ENCODE data around the gene CMBL. TPM values are rescaled to one million over a fixed set of nuclear protein-coding genes. Genes with fewer than 3 reads are reported as not detected.

CMBL gene
- total and polyA plus RNA-seq, 5 donors from 2014 or later = 0.13 to 0.59 (median 0.33) TPM; not detected in 2

DNA sequence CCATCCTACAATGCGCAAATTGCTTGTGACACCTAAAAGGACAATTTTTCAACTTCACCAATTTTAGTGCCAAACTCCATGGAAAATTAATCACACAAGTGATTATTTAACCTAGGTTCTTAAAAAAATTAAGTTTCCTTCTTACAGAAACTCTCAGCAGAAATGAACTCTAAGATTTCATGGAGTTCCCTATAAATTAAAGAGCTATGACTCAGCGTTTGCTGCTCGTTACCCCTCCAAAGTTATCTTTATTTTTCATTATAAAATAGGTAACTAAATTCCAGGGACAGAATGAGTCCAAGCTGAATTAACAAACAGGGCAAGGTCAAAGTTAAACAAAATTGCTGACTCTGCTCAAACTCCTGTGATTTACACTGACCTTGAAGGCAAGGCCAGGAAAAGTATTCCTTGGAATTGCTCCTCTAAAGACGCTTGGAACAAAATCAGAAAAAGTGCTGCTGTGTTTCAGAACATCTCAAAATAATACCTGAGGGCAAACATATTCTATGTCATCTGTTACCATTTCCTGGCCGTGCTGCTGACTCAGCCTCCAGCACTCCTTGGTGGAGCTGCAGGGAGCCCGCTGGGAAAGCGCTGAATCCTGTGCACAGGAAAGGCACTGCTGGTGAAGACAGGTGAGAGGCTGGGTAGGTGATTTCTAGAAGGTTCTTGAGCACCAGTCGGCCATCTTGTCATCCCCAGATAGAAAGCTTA, 2.5 kb upstream of the CMBL start:
- Mint-ChIP-seq H3K4me3 (no peak overlapping the region), H3K36me3 (peaks cover 3% of the 10 kb centered on the region), H3K27me3 (peaks cover 53% of the 10 kb centered on the region), H3K9me3 (peaks cover 0 to 4% (median 0%) of the 10 kb centered on the region in 7 donors), H3K4me1 (peaks cover 0 to 7% (median 3%) of the 10 kb centered on the region in 4 donors), H3K27ac (no peak overlapping the region)
- Histone ChIP-seq H3K36me3 (ENCODE audit: control insufficient read depth, insufficient read depth, low read length) (no peaks in the 10 kb centered on the region), H3K27me3 (ENCODE audit: control insufficient read depth, insufficient read depth, low read length) (peaks cover 6% of the 10 kb centered on the region), H3K27ac (ENCODE audit: insufficient read depth, low read length, poor library complexity, severe bottlenecking) (no peak overlapping the region), H3K9me3 (ENCODE audit: control insufficient read depth in 2 of 2, low read length in 2 of 2) (no peaks in the 10 kb centered on the region), H3K4me3 (ENCODE audit: low read depth, low read length) (no peak overlapping the region), H3K4me1 (ENCODE audit: control insufficient read depth, insufficient read depth, low read length, poor library complexity, severe bottlenecking) (peaks cover 7% of the 10 kb centered on the region)
- DNase-seq (no peak), ATAC-seq (ENCODE audit: low read depth in 2 of 2) (no peak)

DNA sequence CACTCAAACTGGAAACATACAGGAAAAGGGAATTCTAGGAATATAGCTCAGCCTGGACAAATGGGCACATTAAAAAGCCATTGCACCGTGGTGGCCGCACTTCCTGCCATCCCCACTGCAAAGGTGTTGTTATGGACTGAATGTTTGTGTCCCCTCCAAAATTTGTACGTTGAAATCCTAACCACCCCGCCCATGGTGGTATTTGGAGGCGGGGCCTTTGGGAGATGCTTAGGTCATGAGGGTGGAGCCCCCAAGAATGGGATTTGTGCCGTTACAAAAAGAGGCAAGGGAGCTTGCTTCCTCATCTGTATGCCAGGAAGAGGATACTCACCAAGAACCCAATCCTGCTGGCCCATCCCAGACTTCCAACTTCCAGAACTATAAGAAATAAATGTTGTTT, 1.1 kb upstream of the CMBL start:
- peaks cover 7% of the 10 kb centered on the region for H3K4me1 ChIP-seq (ENCODE audit: control insufficient read depth, insufficient read depth, low read length, poor library complexity, severe bottlenecking)
- Mint-ChIP-seq H3K36me3 (peaks cover 3% of the 10 kb centered on the region), H3K27me3 (peaks cover 57% of the 10 kb centered on the region), H3K27ac (no peak overlapping the region), H3K4me3 (peak overlapping the region in 1 of 4 donors; percentile 56), H3K9me3 (peaks cover 0 to 4% (median 0%) of the 10 kb centered on the region in 7 donors), H3K4me1 (peaks cover 0 to 7% (median 3%) of the 10 kb centered on the region in 4 donors)
- H3K36me3 ChIP-seq (ENCODE audit: control insufficient read depth, insufficient read depth, low read length) = no peaks in the 10 kb centered on the region
- H3K27me3 ChIP-seq (ENCODE audit: control insufficient read depth, insufficient read depth, low read length) = peaks cover 6% of the 10 kb centered on the region
- ATAC-seq (ENCODE audit: low read depth in 2 of 2) (no peak), DNase-seq (no peak)
- H3K9me3 ChIP-seq (ENCODE audit: control insufficient read depth in 2 of 2, low read length in 2 of 2) = no peaks in the 10 kb centered on the region
- H3K27ac ChIP-seq (ENCODE audit: insufficient read depth, low read length, poor library complexity, severe bottlenecking) = no peak overlapping the region
- no peak overlapping the region for H3K4me3 ChIP-seq (ENCODE audit: low read depth, low read length)

DNA sequence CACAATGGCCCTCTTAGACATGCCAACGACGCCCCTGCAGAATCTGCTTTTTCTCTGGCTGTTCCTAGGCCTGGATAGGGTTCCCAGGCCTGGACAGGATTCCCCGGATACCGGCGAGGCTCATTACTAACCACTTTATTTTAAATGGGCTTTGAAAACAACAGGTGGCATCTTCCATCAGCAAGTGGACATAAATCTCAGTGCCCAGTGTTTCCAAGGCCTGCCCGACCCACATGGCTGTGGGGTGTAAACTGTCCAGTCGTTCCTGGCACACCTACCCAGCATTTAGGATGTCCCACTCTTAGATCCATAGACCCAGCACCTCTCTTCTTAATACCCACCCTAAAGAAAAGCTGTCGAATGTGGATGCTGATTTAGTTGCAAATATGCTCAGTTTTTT, 896 bp downstream of the CMBL start:
- H3K4me3 Mint-ChIP-seq = peak overlapping the region in 2 of 4 donors; percentile 80 to 84
- Histone ChIP-seq H3K36me3 (ENCODE audit: control insufficient read depth, insufficient read depth, low read length) (no peaks in the 10 kb centered on the region), H3K9me3 (ENCODE audit: control insufficient read depth in 2 of 2, low read length in 2 of 2) (no peaks in the 10 kb centered on the region), H3K4me3 (ENCODE audit: low read depth, low read length) (no peak overlapping the region), H3K27me3 (ENCODE audit: control insufficient read depth, insufficient read depth, low read length) (peaks cover 8% of the 10 kb centered on the region), H3K4me1 (ENCODE audit: control insufficient read depth, insufficient read depth, low read length, poor library complexity, severe bottlenecking) (peaks cover 7% of the 10 kb centered on the region), H3K27ac (ENCODE audit: insufficient read depth, low read length, poor library complexity, severe bottlenecking) (no peak overlapping the region)
- H3K27ac Mint-ChIP-seq = no peak overlapping the region
- peaks cover 0 to 4% (median 0%) of the 10 kb centered on the region in 7 donors for H3K9me3 Mint-ChIP-seq
- peaks cover 60% of the 10 kb centered on the region for H3K27me3 Mint-ChIP-seq
- peaks cover 0 to 13% (median 4%) of the 10 kb centered on the region in 4 donors for H3K4me1 Mint-ChIP-seq
- DNase-seq = no peak
- peaks cover 3% of the 10 kb centered on the region for H3K36me3 Mint-ChIP-seq
- ATAC-seq (ENCODE audit: low read depth in 2 of 2) = no peak

DNA sequence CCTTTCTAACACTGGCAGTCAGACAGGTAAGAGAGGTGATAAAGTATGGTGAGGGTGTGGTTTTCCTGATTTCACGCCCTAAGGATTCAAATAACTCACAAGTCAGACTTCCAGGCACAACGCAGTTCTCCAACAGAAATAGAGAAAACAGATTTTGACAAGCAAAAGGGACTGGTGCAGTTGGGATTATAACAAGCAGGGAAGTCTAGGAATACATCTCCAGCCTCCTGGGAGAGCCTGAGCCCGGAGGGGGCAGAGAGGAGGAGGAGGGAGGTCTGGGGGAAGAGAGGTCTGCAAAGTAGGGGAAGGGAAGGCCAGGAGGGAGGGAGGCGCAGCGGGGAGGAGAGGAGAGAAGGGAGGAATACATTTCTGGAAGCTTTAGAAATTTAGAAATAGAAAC, 1.6 kb downstream of the CMBL start:
- no peak for DNase-seq
- H3K4me1 Mint-ChIP-seq = peaks cover 0 to 13% (median 4%) of the 10 kb centered on the region in 4 donors
- H3K27me3 Mint-ChIP-seq = peaks cover 60% of the 10 kb centered on the region
- H3K27me3 ChIP-seq (ENCODE audit: control insufficient read depth, insufficient read depth, low read length) = peaks cover 8% of the 10 kb centered on the region
- no peak overlapping the region for H3K4me3 ChIP-seq (ENCODE audit: low read depth, low read length)
- H3K36me3 Mint-ChIP-seq = peaks cover 3% of the 10 kb centered on the region
- peaks cover 7% of the 10 kb centered on the region for H3K4me1 ChIP-seq (ENCODE audit: control insufficient read depth, insufficient read depth, low read length, poor library complexity, severe bottlenecking)
- H3K4me3 Mint-ChIP-seq = peak overlapping the region in 1 of 4 donors; percentile 48
- no peak for ATAC-seq (ENCODE audit: low read depth in 2 of 2)
- no peaks in the 10 kb centered on the region for H3K9me3 ChIP-seq (ENCODE audit: control insufficient read depth in 2 of 2, low read length in 2 of 2)
- H3K36me3 ChIP-seq (ENCODE audit: control insufficient read depth, insufficient read depth, low read length) = no peaks in the 10 kb centered on the region
- peaks cover 0 to 4% (median 0%) of the 10 kb centered on the region in 7 donors for H3K9me3 Mint-ChIP-seq
- no peak overlapping the region for H3K27ac ChIP-seq (ENCODE audit: insufficient read depth, low read length, poor library complexity, severe bottlenecking)
- H3K27ac Mint-ChIP-seq = no peak overlapping the region

DNA sequence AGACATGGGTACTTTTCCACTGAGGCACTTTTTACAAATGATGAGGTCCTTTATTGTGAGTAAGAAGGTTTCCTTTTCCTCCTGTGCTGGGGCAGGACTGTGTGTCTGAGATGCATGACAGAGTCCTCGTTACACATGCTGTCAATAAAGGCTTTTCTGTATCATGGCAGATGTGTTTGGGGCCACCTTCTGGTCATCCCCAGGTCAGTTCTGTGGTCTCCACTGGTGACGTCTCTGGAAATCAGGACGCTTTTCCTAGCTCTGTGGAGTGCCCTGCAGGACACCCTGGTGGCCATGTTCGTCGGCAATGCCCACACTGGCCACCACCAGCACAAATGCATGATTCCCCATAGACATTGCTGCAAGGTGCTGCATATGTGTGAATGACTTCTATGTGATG, 2.8 kb downstream of the CMBL start:
- ATAC-seq (ENCODE audit: low read depth in 2 of 2) (no peak), DNase-seq (no peak)
- no peak overlapping the region for H3K4me3 Mint-ChIP-seq
- Histone ChIP-seq H3K9me3 (ENCODE audit: control insufficient read depth in 2 of 2, low read length in 2 of 2) (no peaks in the 10 kb centered on the region), H3K27me3 (ENCODE audit: control insufficient read depth, insufficient read depth, low read length) (peaks cover 8% of the 10 kb centered on the region), H3K36me3 (ENCODE audit: control insufficient read depth, insufficient read depth, low read length) (no peaks in the 10 kb centered on the region), H3K4me1 (ENCODE audit: control insufficient read depth, insufficient read depth, low read length, poor library complexity, severe bottlenecking) (peaks cover 7% of the 10 kb centered on the region), H3K4me3 (ENCODE audit: low read depth, low read length) (no peak overlapping the region), H3K27ac (ENCODE audit: insufficient read depth, low read length, poor library complexity, severe bottlenecking) (no peak overlapping the region)
- peaks cover 0 to 5% (median 0%) of the 10 kb centered on the region in 7 donors for H3K9me3 Mint-ChIP-seq
- no peaks in the 10 kb centered on the region for H3K36me3 Mint-ChIP-seq
- H3K27ac Mint-ChIP-seq = no peak overlapping the region
- H3K4me1 Mint-ChIP-seq = peaks cover 0 to 13% (median 4%) of the 10 kb centered on the region in 4 donors
- H3K27me3 Mint-ChIP-seq = peaks cover 57% of the 10 kb centered on the region

DNA sequence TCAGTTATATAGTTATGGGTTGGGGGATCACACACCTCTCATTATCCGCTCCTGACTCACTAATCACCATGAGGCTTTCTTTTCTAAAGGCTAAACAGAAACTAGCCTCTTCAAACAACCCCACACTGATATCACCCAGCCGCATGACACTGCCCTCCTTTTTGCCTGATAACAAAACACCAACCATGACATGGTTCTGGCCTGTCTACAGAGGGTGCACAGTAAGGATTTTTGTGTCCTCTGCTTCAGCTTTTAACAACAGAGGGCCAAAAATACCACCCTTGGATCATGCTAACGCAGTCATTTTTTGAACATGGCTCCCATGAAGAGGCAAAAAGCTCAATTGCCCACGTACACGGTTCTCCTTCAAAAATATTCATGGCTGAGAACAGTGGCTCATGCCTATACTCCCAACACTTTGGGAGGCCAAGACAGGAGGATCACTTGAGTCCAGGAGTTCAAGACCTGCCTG, 4.0 kb downstream of the CMBL start:
- Histone ChIP-seq H3K9me3 (ENCODE audit: control insufficient read depth in 2 of 2, low read length in 2 of 2) (no peaks in the 10 kb centered on the region), H3K4me3 (ENCODE audit: low read depth, low read length) (no peak overlapping the region), H3K4me1 (ENCODE audit: control insufficient read depth, insufficient read depth, low read length, poor library complexity, severe bottlenecking) (peaks cover 7% of the 10 kb centered on the region), H3K27ac (ENCODE audit: insufficient read depth, low read length, poor library complexity, severe bottlenecking) (no peak overlapping the region), H3K27me3 (ENCODE audit: control insufficient read depth, insufficient read depth, low read length) (peaks cover 9% of the 10 kb centered on the region), H3K36me3 (ENCODE audit: control insufficient read depth, insufficient read depth, low read length) (no peaks in the 10 kb centered on the region)
- peaks cover 0 to 6% (median 0%) of the 10 kb centered on the region in 7 donors for H3K9me3 Mint-ChIP-seq
- peaks cover 50% of the 10 kb centered on the region for H3K27me3 Mint-ChIP-seq
- H3K36me3 Mint-ChIP-seq = no peaks in the 10 kb centered on the region
- no peak for ATAC-seq (ENCODE audit: low read depth in 2 of 2)
- no peak for DNase-seq
- H3K27ac Mint-ChIP-seq = no peak overlapping the region
- peaks cover 0 to 13% (median 4%) of the 10 kb centered on the region in 4 donors for H3K4me1 Mint-ChIP-seq
- no peak overlapping the region for H3K4me3 Mint-ChIP-seq

DNA sequence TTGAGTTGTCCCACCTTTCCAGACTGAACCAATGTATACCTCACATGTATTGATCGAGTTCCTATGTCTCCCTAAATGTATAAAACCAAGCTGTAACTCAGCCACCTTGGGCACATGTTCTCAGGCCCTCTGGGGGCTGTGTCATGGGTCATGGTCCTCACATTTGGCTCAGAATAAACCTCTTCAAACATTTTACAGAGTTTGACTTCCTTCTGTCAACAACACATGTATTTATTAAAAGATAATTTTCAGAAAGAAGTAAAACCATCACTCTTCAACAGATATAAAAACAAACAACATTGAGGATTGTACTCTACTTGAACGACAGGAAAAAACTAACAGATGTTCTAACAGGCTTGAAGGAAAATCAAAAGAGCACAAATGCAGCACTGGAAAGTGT, 4.5 kb downstream of the CMBL start:
- no peaks in the 10 kb centered on the region for H3K36me3 Mint-ChIP-seq
- peaks cover 0 to 6% (median 0%) of the 10 kb centered on the region in 7 donors for H3K9me3 Mint-ChIP-seq
- Histone ChIP-seq H3K9me3 (ENCODE audit: control insufficient read depth in 2 of 2, low read length in 2 of 2) (no peaks in the 10 kb centered on the region), H3K27me3 (ENCODE audit: control insufficient read depth, insufficient read depth, low read length) (peaks cover 9% of the 10 kb centered on the region), H3K4me3 (ENCODE audit: low read depth, low read length) (no peak overlapping the region), H3K27ac (ENCODE audit: insufficient read depth, low read length, poor library complexity, severe bottlenecking) (no peak overlapping the region), H3K4me1 (ENCODE audit: control insufficient read depth, insufficient read depth, low read length, poor library complexity, severe bottlenecking) (peaks cover 7% of the 10 kb centered on the region), H3K36me3 (ENCODE audit: control insufficient read depth, insufficient read depth, low read length) (no peaks in the 10 kb centered on the region)
- H3K27me3 Mint-ChIP-seq = peaks cover 48% of the 10 kb centered on the region
- H3K4me1 Mint-ChIP-seq = peaks cover 0 to 13% (median 4%) of the 10 kb centered on the region in 4 donors
- H3K27ac Mint-ChIP-seq = no peak overlapping the region
- ATAC-seq (ENCODE audit: low read depth in 2 of 2) (no peak), DNase-seq (no peak)
- no peak overlapping the region for H3K4me3 Mint-ChIP-seq

All from CD4-positive, CD25-positive, alpha-beta regulatory T cell (primary cell).